ENCODE data around the gene STK35.

DNA sequence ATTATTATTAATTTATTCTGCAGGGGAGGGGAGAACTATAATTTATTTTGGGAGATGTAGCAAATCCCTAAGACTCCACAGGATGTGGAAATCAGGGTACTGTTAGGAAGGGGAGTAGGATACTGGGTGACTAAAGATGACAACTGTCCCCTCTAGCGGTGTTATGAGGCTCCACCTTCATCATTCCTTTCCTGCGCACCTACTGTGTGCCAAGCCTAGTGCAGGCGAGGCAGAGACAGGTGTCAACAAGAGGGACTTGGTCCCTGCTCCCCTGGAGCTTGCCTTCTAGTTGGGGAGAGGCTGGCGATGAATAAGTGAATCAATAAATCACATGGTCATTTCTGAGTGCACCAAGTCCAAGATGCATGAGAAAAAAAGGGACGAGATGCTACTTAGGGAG lies 65.5 kb downstream of the STK35 start:
- TF ChIP-seq RORA (CRISPR knock-in tag; IDR thresholded peaks at IDR 0.05) (no peak), FOXK2 (IDR thresholded peaks at IDR 0.05) (no peak)

All from HepG2 (cell line).